Measurements from ENCODE around the gene DOCK6.

DOCK6 gene

GRCh38 chr19:11196406-11197287 is 65.7 kb downstream of the DOCK6 start:
- H3K4me3 ChIP-seq (ENCODE audit: low read depth, low read length), result peak overlapping the region; percentile 88
- TF ChIP-seq CTCF (IDR thresholded peaks at IDR 0.05; ENCODE audit: low read depth, low read length), result no peak

GRCh38 chr19:11195681-11196080 is 66.6 kb downstream of the DOCK6 start:
- TF ChIP-seq CTCF (IDR thresholded peaks at IDR 0.05; ENCODE audit: low read depth, low read length), result no peak
- peak overlapping the region; percentile 88 for H3K4me3 ChIP-seq (ENCODE audit: low read depth, low read length)

- H3K4me3 ChIP-seq (ENCODE audit: low read depth, low read length), result peak overlapping the region; percentile 53
- no peak for TF ChIP-seq CTCF (IDR thresholded peaks at IDR 0.05; ENCODE audit: low read depth, low read length)
Measured at GRCh38 chr19:11194656-11195558, 67.4 kb downstream of the DOCK6 start.

GRCh38 chr19:11194173-11194572 is 68.2 kb downstream of the DOCK6 start:
- H3K4me3 ChIP-seq (ENCODE audit: low read depth, low read length), result peak overlapping the region; percentile 53
- TF ChIP-seq CTCF (IDR thresholded peaks at IDR 0.05; ENCODE audit: low read depth, low read length), result no peak

- no peak overlapping the region for H3K4me3 ChIP-seq (ENCODE audit: low read depth, low read length)
- no peak for TF ChIP-seq CTCF (IDR thresholded peaks at IDR 0.05; ENCODE audit: low read depth, low read length)
Measured at GRCh38 chr19:11192957-11193939, 69.1 kb downstream of the DOCK6 start.

GRCh38 chr19:11191934-11192333 is 70.4 kb downstream of the DOCK6 start:
- H3K4me3 ChIP-seq (ENCODE audit: low read depth, low read length), result no peak overlapping the region
- TF ChIP-seq CTCF (IDR thresholded peaks at IDR 0.05; ENCODE audit: low read depth, low read length), result no peak
